HG03280 (cell line): ENCODE measurements around the gene NR6A1.
A peak's percentile ranks its signal among the peaks of the same experiment; 100 is the strongest.
"Not testable (repeated sequence)": the region's sequence is repeated elsewhere in the genome, so short reads cannot be mapped to it uniquely, and the experiment has no call there.

ENCODE experiments used
- ATAC-seq: cut with Tn5 transposase; IDR thresholded peaks from one replicate; pipeline ENCODE4 v1.9.1; 2021; ENCODE audit warnings: mild to moderate bottlenecking, moderate library complexity; ENCODE audit not compliant: unreplicated experiment

NR6A1 gene

DNA sequence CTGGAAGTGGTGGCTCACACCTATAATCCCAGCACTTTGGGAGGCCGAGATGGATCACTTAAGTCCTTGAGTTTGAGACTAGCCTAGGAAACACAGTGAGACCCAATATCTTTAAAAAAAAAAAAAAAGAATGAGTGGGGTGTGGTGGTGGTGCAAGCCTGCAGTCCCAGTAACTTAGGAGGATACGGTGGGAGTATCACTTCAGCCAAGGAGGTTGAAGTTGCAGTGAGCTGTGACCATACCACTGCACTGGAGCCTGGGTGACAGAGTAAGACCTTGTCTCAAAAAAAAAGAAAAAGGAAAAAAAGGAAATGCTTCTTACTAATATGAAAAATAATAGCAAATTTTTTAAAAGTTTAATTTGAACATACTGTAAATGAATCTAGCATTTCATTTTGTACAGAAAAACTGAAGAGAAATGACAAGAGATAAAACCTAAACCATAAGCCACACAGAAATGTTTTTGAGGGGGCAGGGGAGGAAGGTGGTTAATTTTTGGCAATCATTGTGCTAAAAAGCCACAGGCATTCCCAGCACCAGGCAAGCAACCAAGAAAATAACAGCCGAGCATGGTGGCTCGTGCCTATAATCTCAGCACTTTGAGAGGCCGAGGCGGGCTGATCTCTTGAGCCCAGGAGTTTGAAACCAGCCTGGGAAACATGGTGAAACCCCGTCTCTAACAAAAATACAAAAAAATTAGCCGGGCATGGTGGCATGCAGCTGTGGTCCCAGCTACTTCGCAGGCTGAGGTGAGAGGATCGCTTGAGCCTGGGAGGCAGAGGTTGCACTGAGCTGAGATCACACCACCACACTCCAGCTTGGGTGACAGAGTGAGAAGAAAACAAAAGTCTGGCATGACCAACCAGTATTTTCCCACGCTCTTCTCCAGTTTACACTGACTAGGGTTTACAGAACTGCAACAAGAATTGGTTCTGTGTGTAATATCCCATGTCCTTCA is 149.5 kb downstream of the NR6A1 start:
- ATAC-seq: no peak

DNA sequence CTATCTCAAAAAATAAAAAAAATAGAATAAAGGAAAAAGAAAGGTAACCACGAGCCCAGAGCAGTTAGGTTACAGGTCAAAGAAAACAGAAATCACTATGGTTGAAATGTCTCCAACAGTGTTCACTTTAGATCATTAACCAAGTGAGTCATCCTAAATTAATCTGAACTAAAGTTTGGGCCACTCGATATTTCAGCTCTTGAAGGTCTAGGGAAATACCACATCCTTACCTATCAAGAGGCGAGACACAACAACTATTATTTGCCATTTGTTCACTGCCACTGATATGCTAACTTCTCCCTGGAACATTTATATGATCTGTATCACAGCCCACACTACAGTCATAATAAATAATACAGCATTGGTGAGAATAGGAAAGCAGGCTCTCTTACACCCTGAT is 152.6 kb downstream of the NR6A1 start:
- no peak for ATAC-seq

DNA sequence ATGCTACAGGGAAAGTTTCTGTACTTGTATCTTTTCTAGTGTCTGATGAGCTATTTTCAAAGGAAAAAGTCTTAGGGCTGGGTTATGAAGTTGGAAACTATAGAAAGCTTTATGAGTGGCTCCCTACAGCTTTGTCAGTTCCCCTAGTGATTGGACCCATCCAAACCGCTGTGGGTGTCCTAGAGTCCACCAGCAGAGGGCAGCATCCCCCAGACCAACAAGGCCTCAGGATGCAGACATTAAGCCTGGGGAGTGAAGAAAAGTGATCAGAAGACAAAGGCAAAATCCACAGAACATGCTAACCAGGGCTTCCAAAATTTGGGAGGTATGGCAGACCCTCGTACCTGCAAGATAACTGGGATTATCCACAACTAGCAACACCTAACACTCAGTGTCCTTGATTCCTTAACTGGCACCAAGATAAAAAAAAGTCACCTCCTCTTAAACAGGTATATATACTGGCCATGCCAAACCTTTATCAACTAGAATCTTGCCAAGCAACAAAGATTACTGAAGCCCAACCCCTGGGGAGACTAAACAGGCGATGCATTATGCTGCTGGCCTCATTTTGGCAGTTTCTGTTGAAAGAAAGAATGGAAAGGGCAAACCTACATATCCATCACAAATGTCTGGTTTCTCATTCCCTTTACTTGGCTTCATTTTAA is 153.5 kb downstream of the NR6A1 start:
- peak; percentile 50 for ATAC-seq

DNA sequence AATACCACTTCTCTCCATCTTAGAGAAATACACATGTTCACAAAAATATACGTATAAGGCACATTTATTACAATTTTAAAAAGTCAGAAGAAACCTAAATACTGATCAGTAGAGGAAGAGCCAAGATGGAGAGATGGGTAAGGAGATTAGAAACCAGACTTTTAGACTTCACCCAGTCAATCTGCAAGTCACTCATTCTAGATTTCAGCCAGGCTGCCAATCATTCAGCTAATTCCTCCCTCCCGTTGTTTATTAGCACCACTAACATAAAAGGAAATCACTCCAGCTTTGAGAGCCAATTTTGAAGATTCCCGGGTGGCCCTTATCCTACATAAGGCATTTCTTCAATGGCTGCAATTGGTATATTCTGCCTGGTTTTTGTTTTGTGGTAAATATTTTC is 154.2 kb downstream of the NR6A1 start:
- no peak for ATAC-seq

DNA sequence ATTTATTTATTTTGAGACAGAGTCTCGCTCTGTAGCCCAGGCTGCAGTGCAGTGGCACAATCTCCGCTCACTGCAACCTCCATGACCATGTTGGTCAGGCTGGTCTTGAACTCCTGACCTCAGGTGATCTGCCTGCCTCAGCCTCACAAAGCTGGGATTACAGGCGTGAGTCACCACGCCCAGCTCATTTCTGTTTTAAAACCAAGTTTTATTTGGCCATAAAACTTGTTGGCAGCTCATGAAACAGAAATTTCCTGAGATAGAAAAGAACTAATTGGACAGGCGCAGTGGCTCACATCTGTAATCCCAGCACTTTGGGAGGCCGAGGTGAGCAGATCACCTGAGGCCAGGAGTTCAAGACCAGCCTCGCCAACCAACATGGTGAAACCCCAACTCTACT is 155.3 kb downstream of the NR6A1 start:
- ATAC-seq: not testable (repeated sequence)

DNA sequence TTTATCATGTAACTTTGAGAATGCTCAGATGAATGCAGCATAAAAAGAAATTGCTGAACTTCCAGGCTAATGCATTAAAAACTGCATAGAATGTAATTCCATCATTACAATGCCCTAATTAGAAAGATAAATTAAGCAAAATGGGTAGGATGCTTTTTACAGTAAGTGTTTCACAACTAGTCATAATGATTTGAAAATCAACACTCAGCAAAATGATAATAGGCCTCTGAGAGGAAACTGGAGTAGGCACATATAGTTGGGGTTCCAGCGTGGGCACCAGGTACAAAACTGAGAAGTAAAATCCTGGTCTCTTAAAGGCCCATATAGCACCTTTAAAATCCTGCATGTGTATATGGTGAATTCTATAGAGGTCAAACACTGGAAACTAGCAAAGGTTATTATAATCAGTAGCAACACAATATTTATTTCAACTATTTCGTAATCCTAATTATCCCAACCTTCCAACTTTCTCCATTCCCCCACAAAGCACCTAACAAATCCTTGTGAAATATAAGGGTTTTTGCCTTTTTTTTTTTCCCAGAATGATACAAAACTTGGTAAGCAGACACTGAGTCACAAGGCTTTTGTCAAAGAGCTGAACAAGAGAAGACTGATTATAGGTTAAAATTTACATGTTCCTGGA is 155.9 kb downstream of the NR6A1 start:
- no peak for ATAC-seq

DNA sequence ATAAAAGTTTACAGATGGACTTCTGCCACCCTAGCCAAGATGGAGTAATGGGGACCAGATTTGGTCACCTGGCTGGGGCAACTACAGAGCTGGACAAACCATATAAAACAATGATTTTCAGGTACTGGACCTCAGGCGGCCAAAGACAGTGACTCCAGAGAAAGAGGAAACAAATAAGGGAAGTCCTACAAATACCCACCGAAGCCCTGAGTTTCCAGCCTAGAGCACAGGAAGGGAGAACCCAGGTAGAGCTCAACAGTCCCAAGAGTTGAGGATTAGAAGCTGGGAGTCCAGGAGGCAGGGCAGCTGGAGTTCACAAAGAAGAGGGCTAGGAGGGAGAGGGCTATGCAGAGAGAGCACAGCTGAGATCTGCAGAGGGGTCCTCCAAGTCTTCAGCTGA is 157.3 kb downstream of the NR6A1 start:
- ATAC-seq: no peak

DNA sequence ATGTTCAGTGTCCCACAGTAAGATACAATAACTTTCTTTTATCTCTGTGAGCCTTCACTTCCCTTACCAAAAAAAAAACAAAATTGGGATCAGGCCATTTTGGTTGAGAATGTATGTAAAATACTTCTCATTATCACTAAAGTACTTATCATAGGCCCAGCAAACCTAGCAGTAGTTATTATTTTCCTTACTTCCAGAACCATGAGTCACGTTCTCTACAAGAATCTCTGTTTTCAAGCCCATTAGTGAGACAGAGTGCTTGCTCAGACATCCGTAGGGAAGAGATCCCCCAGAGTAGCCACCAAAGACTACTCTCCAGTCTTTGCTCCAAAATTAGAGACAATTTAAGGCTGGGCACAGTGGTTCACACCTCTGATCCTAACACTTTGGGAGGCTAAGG is 160.0 kb downstream of the NR6A1 start:
- no peak for ATAC-seq

DNA sequence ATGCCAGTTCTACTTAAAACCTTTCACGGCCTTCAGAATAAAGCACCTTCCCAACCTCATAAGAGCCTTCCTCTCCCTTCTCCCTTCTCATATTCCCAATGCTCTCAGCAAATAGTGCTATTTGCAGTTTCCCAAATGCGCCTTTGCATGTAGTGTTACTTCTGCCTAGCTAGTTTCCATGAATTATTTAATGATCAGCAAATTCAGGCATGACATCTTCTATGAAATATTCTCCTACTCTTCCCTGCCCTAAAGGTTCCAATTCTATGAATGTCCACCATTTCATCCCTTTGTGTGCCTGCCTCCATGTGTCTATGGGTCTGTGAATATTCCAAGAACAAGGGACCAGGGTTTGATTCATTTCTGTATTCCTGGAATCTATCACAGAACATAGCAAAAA is 165.1 kb downstream of the NR6A1 start:
- no peak for ATAC-seq

DNA sequence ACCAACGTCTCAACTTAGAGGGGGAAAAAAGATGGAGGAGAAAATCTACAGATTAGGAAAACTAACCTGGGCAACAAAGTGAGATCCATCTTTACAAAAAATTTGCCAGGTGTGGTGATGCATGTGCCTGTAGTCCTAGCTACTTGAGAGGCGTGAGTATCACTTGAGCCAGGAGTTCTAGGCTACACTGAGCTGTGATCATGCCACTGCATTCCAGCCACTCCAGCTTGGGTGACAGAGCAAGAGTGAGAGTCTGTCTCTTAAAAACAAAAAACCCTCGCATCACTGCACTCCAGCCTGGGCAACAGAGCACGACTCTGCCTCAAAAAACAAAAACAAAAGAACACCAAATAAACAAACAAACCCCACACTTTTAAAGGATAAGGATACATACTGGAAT is 165.9 kb downstream of the NR6A1 start:
- no peak for ATAC-seq

DNA sequence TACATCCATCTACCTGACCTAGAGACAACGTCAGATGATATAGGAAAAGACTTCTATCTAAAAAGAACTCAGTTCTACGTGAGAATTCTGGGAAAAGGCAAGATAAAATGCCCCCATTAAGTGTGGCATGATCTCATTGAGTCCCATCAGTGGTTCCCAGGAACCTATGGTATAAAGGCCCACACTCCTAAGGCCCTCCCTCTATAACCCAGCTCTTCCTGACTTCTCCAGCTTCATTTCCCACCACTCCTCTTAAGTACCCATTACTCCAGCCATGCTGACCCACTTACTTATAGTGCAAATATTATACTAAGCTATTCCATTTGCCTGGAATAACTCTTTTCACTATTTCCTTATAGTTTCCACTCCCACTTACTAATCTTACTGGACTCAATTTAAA is 168.5 kb downstream of the NR6A1 start:
- no peak for ATAC-seq

DNA sequence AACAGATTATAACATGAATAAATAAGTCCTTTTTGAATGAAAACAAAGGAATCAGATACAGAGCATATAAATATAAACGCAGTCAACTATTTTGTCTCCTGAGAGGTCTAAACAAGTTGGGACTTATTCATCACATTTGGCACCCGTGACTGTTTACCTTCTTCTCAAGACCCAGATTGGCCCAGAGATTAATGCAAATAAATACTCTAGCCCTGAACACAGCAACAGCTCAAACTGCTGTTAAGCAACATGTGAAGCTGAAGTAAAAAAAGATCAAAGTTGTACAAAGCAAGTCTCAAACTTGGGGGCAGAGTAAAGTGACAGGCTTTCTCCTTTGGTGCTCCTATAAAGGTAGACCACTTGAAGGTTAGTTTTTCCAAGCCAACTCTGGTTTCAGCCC is 168.9 kb downstream of the NR6A1 start:
- ATAC-seq: no peak

DNA sequence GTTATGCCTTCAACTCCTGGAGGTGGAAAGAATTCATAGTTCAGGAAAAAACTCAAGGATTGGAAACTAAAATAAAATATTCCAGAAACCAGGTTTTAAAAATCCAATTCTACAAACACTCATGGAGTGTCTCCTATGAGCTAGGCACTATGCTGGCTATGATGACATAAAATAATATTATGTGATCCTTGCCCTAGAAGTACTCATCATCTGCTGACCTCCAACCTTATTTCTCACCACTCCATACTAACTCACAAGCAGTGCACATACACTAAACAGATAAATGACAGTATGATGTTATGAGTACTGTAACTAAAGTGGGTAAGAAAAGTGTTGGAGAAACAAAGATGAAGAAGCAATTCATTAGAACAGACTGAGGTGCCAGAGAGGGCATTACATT is 170.7 kb downstream of the NR6A1 start:
- no peak for ATAC-seq

DNA sequence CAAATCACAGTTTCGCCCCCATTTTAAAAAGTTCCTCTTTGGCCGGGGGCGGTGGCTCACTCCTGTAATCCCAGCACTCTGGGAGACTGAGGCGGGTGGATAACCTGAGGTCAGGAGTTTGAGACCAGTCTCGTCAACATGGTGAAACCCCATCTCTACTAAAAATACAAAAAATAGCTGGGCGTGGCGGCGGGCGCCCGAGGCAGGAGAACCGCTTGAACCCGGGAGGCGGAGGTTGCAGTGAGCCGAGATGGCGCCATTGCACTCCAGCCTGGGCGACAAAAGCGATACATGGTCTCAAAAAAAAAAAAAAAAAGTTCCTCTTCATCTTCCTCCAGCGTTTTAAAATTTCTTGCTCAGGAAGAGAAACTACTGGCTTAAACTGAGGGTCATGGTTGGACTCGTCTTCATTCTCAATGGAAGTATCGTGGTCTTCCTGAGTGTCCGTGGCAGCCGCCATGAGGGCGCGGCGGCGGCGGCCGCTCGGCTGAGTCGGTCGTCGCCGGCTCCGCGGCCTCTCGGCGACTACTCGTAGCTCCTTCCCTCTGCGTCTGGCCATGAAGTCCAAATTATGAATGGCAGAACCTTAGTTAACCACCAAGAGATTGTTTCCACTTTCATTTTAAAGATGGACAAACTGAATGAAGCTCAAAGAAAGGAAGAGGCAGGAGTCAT is 171.9 kb downstream of the NR6A1 start:
- no peak for ATAC-seq

DNA sequence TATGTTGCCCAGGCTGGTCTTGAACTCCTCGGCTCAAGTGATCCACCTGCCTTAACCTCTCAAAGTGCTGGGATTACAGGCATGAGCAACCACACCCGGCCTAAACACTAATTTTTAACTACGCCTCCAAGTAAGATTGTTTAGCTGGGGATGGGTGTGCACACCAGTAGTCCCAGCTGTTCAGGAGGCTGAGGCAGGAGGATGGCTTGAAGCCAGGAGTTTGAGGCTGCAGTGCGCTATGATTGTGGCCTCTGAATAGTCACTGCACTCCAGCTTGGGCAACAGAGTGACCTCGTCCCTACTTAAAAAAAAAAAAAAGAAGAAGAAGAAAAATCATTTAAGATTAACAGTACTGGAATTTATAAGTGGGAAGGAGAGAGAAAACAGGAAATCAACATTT is 173.1 kb downstream of the NR6A1 start:
- no peak for ATAC-seq

DNA sequence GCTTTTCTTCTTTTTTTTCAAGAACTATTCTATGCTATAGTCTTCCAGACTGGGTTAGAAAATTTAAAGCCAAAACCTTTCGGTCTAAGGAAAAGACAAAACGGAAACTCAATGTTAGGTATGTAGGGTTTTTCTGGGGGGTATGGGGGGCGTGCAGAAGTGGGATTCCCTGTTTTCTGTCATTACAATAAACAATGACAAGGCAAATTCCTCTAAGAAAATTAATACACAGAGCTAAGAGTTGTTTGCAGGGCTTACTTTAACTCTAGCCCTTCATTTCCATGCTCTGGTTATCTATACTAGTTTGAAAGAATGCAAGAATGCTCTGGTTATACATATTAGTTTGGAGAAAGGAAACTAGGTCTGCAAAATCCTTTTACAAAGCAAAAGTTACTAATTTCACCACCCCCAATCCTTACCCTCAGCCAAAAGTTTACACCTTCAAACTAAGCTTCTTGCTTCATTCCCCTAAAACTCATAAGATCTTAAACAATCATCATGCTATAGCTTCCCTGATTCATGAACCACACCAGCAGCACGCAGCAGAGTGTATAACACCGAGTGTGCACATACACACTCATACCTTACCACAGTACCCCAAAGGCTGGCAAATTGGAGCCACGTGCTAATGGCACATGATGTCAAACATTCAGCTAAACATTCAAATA is 174.8 kb downstream of the NR6A1 start:
- ATAC-seq: no peak

DNA sequence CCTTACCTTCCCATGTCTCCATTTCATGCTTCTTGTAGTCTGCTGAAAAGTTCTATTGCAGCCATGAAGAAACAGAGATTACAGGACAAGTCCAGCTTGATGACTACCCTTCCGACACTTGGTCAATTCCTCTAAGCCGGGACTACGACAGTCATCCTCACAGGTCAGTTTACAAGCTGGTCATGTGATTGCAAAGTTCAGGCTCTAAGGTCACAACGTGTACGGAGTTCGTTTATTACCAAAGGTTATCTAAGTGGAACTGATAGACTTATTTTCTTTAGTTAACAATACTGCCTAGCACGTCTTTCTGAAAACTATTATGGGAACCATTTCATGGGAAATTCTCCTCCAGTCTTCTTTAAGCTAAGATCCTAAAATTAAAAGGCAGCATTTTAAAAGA is 175.4 kb downstream of the NR6A1 start:
- no peak for ATAC-seq

DNA sequence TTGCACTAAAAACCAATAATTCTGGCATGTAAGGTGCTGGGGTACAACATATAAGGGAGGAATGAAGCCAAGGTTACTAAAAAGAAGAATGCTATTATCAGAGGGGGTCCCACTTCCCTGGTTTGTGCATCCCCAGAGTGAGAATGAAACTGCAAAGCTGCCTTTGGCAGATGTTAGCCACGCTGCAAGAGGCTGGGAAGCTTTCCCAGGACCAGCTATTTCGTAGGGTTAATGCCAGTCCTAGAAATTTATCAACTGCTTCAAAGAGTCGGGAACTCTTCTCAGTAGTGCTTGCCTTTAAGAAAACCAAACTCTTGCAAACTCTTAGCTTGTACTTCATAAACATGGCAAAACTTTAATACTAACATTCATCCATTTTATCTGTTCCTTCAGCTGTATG is 176.4 kb downstream of the NR6A1 start:
- no peak for ATAC-seq

DNA sequence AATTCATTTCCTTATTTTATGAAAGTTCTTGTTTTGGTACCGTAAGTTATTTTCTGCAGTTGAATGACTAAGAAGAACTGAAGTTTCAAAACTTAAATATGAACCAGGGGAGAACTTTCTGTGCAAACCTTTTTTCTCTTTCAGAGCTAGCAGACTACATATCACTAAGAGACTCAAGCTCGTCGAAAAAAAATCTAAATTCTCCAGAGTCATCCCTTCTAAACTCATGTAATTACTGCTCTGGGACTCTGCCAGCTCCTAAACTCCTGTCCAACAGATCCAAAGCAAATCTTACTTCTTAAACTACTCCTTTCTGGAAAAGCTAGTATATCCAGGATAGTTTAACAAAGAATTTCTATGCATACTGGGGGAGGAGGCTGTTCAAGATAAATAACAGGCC is 176.9 kb downstream of the NR6A1 start:
- no peak for ATAC-seq

DNA sequence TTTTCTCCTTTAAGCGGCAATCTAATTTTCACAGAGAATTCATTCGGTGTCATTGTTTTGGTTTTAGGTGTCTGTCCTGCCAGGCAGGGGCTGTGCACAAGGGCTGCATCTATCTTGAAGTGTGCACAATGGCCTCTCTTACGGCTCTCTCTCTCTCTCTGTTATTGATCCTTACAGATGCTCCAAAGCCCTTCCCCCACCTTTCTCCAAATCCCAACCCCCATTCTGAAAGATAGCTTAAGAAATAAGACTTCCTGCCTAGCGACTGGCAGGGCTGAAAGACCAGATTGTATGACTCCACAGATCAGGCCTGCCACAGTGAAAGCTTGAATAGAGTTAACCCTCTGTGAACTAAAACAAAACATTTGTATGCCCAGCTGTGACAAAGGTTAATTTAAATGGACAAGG is 177.5 kb downstream of the NR6A1 start:
- ATAC-seq: no peak

DNA sequence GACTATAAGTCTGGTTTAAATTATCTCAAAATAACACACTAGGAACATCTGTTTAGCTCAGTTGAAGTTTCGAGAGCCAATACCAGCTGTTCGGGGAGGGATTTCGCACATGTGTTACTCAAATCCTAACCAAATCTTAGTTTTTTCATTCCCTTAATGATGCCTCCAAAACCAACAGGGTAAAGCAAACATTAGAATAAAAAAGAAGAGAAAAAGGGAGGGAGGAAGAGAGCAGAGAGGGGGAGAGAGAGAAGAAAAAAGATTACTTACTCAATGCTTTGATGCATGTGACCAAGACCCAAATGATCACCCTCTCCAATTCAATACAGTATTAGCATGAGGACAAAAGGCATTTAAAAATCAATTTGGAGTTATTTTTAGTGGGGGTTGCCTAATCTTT is 177.9 kb downstream of the NR6A1 start:
- no peak for ATAC-seq
